Astrocyte (in vitro differentiated cells and primary cell): ENCODE measurements around the gene CSRP2.

ENCODE experiments used
- CTCF ChIP-seq: IDR thresholded peaks from 2 replicates; pipeline ENCODE4 v1.5.1; 2011; ENCODE audit warnings: low read depth, mild to moderate bottlenecking, inconsistent platforms, low read length, moderate library complexity; ENCODE audit not compliant: insufficient read depth
- EZH2 ChIP-seq: IDR thresholded peaks from 2 replicates; pipeline ENCODE4 v1.6.1; 2012; ENCODE audit warnings: mild to moderate bottlenecking, low read length, inconsistent platforms; ENCODE audit not compliant: insufficient read depth

- TF ChIP-seq CTCF (no peak), EZH2 (no peak)
Observed at GRCh38 chr12:76914102-76914859, 35.5 kb upstream of the CSRP2 start.
